Stomach smooth muscle (tissue), 2 donors: ENCODE results near the gene NTN3.

ENCODE experiments used
- H3K27ac ChIP-seq: one replicate; pipeline ENCODE4 v1.7.0; 2013; ENCODE audit warnings: mild to moderate bottlenecking, low read length, inconsistent platforms
- H3K27me3 ChIP-seq, 2 donors: one replicate each; pipeline ENCODE4 v1.7.0; 2013; ENCODE audit warnings: low read length in 2 of 2; ENCODE audit not compliant: insufficient read depth in 2 of 2, control insufficient read depth in 1 of 2
- H3K36me3 ChIP-seq, 2 donors: one replicate each; pipeline ENCODE4 v1.7.0; 2013; ENCODE audit warnings: low read length in 2 of 2; ENCODE audit not compliant: control insufficient read depth in 2 of 2, insufficient read depth in 2 of 2
- H3K4me1 ChIP-seq: one replicate; pipeline ENCODE4 v1.7.0; 2013; ENCODE audit warnings: low read length; ENCODE audit not compliant: control insufficient read depth, insufficient read depth
- H3K4me3 ChIP-seq, 2 donors: one replicate each; pipeline ENCODE4 v1.7.0; 2013; ENCODE audit warnings: low read length in 2 of 2
- H3K9ac ChIP-seq, 2 donors: one replicate each; pipeline ENCODE4 v1.7.0; 2013; ENCODE audit warnings: low read length in 2 of 2, mild to moderate bottlenecking in 1 of 2
- H3K9me3 ChIP-seq, 2 donors: one replicate each; pipeline ENCODE4 v1.7.0; 2013; ENCODE audit warnings: low read length in 2 of 2; ENCODE audit not compliant: control insufficient read depth in 2 of 2
- donor health status: healthy.
- donor health status: Pancreatic carcinoma.

The NTN3 gene

DNA sequence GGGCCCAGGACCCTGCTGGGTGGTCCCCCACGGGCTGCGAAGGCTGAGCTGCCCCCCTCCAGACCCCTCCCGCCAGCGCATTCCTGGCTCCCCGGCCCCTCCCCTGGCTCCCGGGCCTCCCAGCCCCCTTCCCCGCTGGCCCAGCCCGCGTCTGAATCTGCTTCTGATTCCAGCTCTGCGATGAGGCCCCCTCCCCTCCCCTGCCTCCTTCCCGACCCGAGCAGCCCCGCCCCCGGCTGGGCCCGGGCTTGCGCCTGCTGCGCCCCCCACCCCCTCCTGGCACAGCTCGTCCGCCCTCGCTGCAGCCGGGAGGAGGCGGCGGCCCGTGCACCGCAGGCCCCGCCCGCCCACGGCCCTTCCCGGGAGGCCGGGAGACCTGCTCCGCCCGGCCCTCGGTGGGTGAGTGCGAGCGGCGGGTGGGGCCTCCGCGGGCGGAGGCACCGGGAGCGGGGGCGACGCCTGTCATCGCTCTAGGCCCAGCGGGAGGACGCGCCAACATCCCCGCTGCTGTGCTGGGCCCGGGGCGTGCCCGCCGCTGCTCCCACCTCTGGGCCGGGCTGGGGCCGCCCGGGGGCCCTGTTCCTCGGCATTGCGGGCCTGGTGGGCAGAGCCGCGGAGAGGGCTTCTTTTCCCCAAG is at the start of gene NTN3:
TSS of gene NTN3 (plus strand) at position 282 of the 637 bp plus-strand sequence. CDS start 405 bp downstream, outside the sequence.
- Histone ChIP-seq H3K27me3 (peaks cover 28 to 41% of the 10 kb centered on the region in 2 donors), H3K9me3 (no peaks in the 10 kb centered on the region), H3K36me3 (no peaks in the 10 kb centered on the region), H3K9ac (no peak within 1 kb of the TSS), H3K4me1 (peaks cover 64% of the 10 kb centered on the region), H3K4me3 (peak within 1 kb of the TSS in 1 of 2 donors; percentile 44), H3K27ac (no peak within 1 kb of the TSS)

DNA sequence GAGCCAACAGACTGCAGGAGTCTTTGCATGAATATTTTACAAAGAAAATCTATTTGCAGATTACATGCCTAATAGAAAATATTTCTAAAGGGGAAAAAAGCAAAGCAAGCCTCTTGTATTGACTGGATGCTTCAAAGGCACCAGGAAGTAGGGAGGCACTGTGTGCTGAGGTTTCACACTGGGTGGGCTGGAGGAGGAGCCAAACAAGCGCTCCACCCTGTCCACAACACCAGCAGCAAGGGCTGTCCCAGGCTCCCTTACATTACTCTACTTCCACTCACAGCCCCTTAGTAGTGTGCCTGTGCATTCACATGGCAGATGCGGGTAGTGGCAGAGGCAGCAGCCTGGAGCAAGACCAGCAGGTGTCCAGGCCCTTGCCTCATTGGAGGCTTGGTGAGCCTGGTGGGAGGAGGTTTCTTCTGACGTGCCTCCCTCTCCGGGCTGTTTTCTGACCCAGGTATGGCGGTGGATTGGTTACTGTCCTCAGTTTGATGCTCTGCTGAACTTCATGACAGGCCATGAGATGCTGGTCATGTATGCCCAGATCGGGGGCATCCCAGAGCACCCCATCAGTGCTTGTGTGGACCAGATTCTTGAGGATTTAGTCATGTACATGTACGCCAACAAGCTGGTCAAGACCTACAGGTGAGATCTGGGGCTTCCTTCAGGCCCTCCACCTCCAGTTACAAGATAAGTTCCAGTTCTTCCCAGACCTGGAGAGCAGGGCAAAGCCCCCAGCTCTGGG is 48.8 kb upstream of the NTN3 start:
- Histone ChIP-seq H3K4me1 (no peaks in the 10 kb centered on the region), H3K36me3 (no peaks in the 10 kb centered on the region), H3K9ac (no peak overlapping the region)

DNA sequence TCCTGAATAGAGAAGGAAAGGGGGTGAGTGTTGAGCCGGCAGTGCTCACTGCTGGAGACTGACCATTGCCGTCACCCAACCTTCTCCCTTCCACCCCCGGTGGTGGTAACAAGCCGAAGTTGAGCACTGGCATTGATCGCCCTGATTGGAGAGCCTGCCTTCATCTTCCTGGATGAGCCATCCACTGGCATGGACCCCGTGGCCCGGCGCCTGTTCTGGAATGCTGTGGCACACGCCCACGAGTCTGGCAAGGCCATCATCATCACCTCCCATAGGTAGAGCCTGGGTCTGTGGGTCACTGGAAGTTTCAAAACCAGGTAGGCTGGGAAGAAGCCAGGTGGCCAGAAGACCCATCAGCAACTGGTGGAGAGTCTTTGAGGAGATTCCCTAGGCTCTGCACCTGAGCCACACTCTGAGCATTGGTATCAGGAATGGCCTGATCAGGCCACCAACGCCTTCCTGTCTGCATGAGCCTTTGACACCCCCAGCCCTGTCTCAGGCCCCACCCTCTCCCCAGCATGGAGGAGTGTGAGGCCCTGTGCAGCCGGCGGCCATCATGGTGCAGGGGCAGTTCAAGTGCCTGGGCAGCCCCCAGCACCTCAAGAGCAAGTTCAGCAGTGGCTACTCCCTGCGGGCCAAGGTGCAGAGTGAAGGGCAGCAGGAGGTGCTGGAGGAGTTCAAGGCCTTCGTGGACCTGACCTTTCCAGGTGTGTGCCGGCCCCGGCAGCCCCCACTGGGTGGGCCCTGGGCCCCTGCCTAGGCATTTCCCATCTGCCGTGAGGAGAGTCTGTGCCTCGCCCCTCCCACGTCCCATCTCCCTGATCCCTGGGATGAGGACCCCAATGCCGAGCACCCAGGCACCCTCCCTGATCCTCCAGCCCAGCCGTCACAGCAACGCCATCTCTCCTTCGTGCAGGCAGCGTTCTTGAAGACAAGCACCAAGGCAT is 46.8 kb upstream of the NTN3 start:
- H3K27me3 ChIP-seq: no peaks in the 10 kb centered on the region
- no peak overlapping the region for H3K9ac ChIP-seq
- H3K36me3 ChIP-seq: no peaks in the 10 kb centered on the region
- no peak overlapping the region for H3K27ac ChIP-seq
- no peak overlapping the region for H3K4me3 ChIP-seq
- H3K4me1 ChIP-seq: peaks cover 8% of the 10 kb centered on the region
- H3K9me3 ChIP-seq: no peaks in the 10 kb centered on the region

More for the DNA sequence above, 48.8 kb upstream of the NTN3 start:
- H3K9me3 ChIP-seq: no peaks in the 10 kb centered on the region
- H3K4me3 ChIP-seq: no peak overlapping the region
- H3K27ac ChIP-seq: no peak overlapping the region
- H3K27me3 ChIP-seq: no peaks in the 10 kb centered on the region

DNA sequence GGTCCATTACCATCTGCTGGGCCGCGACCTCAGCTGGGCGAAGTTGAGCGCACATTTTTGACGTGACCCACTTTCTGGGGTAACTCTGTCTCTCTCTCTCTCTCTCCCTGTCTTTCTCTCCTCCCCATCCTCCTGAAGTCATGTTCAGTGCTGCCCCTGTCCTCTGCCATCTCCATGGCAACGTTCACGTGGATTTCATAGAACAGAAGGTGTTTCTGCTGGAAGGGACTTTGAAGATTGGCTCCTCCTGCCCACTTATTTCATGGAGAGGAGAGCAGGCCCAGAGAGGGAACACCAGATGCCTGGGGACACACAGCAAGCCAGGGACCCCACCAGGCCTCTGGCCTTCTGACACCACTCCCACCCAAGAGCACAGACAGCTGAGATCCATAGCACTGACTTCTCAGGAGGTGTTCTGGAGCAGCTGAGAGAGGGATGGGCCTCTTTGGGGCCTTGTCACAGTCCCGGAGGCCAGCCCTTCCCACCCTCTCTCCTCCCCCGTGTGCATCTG is 46.0 kb upstream of the NTN3 start:
- H3K36me3 ChIP-seq: no peaks in the 10 kb centered on the region
- H3K4me1 ChIP-seq: peaks cover 11% of the 10 kb centered on the region
- no peak overlapping the region for H3K27ac ChIP-seq
- no peak overlapping the region for H3K4me3 ChIP-seq
- H3K9me3 ChIP-seq: no peaks in the 10 kb centered on the region
- no peak overlapping the region for H3K9ac ChIP-seq
- no peaks in the 10 kb centered on the region for H3K27me3 ChIP-seq

DNA sequence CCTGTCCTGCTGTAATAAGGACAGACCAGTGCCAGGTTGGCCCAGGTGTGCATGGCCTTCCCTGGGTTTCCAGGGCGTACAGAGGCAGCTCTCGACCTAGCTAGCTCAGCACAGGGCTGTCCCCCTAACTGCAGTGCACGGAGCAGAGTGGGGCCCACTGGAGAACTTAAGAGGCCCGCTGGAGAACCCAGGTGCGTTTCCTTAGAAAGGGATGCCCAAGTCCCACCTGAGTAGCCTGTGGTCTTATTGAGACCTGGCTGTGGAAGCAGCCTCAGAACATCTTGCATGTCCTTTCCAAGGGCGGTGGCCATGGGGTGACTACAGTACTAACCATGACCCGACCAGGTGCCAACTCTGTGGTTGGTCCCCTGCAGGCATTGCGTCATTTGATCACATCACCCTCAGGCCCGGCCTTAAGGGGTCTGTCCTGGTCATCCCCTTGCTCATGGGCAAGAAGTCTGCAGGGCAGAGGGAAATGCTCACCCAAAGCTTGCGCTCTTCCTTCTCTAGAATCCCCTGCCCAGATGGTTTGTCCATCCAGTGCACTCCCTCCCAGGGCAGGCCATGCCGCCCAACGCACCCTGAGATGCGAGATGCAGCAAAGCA is 45.2 kb upstream of the NTN3 start:
- H3K27me3 ChIP-seq: no peaks in the 10 kb centered on the region
- H3K36me3 ChIP-seq: no peaks in the 10 kb centered on the region
- no peaks in the 10 kb centered on the region for H3K9me3 ChIP-seq
- no peak overlapping the region for H3K27ac ChIP-seq
- H3K4me1 ChIP-seq: peaks cover 14% of the 10 kb centered on the region
- H3K4me3 ChIP-seq: no peak overlapping the region
- no peak overlapping the region for H3K9ac ChIP-seq

DNA sequence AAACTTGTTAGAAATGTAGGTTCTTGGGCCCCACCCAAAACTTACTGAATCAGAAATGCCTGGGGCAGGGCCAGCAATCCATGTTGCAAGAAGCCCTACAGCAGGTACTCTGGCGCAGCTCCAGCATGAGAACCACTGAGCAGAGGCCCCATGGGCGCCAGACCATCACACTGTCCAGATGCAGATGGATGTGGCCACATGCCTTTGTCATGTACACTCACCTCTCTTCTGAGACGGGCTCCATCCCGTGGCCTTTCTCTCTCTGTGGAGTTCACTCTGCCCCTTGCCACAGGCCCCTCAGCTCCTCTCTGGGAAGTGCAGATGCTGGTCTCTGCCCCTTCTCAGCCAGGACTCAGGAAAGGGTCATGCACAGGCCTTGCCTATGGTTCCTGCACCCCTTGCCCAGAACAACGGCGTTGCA is 44.1 kb upstream of the NTN3 start:
- no peaks in the 10 kb centered on the region for H3K9me3 ChIP-seq
- H3K36me3 ChIP-seq: no peaks in the 10 kb centered on the region
- peaks cover 14% of the 10 kb centered on the region for H3K4me1 ChIP-seq
- no peak overlapping the region for H3K4me3 ChIP-seq
- no peaks in the 10 kb centered on the region for H3K27me3 ChIP-seq
- no peak overlapping the region for H3K9ac ChIP-seq
- no peak overlapping the region for H3K27ac ChIP-seq

DNA sequence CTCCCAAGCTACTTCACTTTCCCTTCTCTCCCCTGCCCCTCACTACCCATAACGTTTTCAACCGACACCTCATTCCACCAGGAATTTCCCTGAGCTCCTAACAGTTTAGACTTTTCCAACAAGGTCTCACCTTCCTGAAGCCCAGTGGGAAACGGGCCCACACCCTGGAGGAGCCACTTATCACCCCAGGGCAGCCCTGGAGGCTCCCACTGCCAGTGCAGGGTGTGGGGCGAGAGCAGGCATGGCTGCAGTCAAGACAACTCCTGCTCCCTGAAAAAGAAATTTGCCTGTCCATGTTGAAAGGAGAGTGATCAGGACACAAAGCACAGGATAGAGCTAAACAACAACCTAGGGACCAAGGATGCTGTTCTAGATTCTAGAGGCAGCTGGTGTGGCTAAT is 43.6 kb upstream of the NTN3 start:
- Histone ChIP-seq H3K27ac (no peak overlapping the region), H3K4me3 (no peak overlapping the region), H3K9me3 (no peaks in the 10 kb centered on the region), H3K4me1 (peaks cover 14% of the 10 kb centered on the region), H3K27me3 (no peaks in the 10 kb centered on the region), H3K36me3 (no peaks in the 10 kb centered on the region), H3K9ac (no peak overlapping the region)

DNA sequence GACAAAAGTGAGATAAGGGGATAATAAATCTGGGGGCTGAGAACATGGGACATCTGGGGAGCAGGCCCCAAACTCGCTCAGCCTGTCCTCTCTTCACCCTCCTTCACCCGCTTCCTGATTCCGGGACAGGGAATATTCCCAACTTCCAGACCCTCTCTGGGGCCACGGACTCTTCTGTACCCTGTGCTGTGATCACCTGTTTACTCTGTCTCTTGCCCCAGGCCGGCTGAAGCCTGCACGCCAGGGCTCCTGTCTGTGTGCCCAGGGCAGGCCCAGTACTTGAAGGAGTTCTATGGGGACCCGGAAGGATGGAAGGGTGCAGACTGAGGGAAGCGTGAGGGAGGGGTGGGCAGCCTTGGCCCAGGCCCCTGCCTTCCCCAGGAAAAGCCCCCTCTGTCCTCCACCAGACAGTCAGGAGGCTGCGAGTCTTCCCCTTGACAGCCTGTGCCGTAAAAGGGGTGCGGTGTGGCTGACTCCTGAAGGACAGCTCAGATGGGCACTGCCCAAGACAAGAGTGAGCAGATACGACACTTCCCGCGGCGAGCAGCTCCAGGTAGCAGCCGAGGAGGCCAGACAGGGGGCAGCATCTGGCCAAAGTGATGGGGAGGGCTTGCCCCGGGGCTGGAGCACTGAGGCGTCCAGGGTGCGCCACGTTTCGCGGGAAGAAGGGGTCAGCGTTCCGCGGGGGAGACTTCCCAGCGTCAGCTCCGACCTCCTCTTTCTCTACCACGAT is 42.9 kb upstream of the NTN3 start:
- Histone ChIP-seq H3K36me3 (peaks cover 0 to 2% of the 10 kb centered on the region in 2 donors), H3K9me3 (no peaks in the 10 kb centered on the region), H3K4me3 (peak overlapping the region; percentile 75 to 88), H3K9ac (peak overlapping the region; percentile 70 to 71), H3K4me1 (peaks cover 14% of the 10 kb centered on the region), H3K27ac (no peak overlapping the region), H3K27me3 (no peaks in the 10 kb centered on the region)

DNA sequence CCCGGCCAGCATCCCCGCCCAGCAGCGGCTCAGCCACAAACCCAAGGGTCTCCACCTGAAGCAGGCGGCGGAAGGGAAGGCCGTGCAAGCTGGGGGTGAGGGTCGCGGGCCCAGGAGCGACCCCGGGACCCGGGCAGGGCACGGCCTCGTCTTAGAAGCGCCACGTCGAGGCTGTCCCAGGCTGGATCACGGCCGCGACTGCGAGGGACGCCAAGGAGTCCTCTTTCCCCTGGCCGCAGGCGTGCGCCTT is 42.4 kb upstream of the NTN3 start:
- no peaks in the 10 kb centered on the region for H3K9me3 ChIP-seq
- H3K4me3 ChIP-seq: peak overlapping the region; percentile 75 to 88
- H3K36me3 ChIP-seq: peaks cover 0 to 2% of the 10 kb centered on the region in 2 donors
- H3K4me1 ChIP-seq: peaks cover 14% of the 10 kb centered on the region
- no peak overlapping the region for H3K27ac ChIP-seq
- H3K9ac ChIP-seq: peak overlapping the region; percentile 70 to 71
- H3K27me3 ChIP-seq: no peaks in the 10 kb centered on the region
